NOMO-1 (cell line): ENCODE data around the gene TMED10.
"Not testable (repeated sequence)": the region's sequence is repeated elsewhere in the genome, so short reads cannot be mapped to it uniquely, and the experiment has no call there.

ENCODE experiments used
- DNase-seq, 2 experiments: peaks; one replicate each; lab custom pipeline; 2025; ENCODE audit not compliant: unreplicated experiment in 2 of 2; lab: John Stamatoyannopoulos, UW

The TMED10 gene

DNA sequence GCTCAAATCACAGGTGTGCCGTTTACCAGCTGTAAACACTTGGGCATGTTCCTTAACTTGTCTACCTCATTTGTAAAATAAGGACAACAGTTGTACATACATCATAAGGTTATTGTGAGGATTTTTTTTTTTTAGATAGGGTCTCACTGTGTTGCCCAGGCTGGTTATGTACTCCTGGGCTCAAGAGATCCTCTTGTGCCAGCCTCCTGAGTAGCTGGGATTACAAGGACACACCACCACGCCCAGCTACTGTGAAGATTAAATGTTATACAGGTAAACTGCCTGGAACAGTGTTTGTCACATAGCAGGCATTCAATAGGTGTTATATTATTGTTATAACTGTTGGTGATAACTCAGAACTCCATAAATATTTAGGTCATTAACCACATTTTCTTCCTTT, 12.7 kb downstream of the TMED10 start:
- no peak for DNase-seq

- no peak for DNase-seq
These were observed 13.8 kb downstream of the TMED10 start for GRCh38 chr14:75162631-75163030.

GRCh38 chr14:75158843-75159614, 17.4 kb downstream of the TMED10 start:
- DNase-seq = peak in 1 of 2 experiments; percentile 67

DNA sequence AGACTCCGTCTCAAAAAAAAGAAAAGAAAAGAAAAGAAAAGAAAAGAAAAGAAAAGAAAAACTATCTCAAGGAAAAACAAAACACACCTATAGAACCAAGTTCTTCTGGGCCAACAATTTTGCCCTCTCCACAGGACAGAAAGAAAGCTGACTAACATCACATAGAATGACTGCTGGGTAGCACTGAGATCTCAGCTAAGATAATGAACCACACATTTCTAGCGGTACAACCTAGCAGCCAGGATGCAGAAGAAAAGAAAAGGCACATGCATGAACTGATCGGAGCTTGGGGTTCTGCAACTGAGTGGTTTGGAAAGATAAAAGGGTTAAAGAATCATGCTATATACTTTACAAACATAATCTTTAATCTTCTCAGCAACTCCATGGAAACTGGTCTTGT, 19.5 kb downstream of the TMED10 start:
- no peak for DNase-seq

DNA sequence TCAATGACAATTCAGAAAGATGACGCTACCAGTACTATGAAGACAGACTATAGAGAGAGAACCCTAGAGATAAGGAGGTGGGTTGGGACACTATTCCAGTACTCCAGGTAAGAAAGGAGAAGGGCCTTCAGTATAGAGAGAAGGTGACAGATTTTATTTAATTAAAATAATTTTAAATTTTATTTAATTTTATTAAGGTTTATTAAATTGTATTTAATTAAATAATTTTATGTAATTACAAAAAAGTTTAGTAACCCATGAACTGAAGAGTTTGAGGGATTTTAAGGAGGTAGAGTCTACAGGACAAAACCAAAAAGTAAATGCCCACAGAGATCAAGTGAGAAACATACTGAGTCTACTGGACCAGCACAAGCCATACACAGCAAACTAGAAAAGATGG, 20.3 kb downstream of the TMED10 start:
- DNase-seq = no peak

DNA sequence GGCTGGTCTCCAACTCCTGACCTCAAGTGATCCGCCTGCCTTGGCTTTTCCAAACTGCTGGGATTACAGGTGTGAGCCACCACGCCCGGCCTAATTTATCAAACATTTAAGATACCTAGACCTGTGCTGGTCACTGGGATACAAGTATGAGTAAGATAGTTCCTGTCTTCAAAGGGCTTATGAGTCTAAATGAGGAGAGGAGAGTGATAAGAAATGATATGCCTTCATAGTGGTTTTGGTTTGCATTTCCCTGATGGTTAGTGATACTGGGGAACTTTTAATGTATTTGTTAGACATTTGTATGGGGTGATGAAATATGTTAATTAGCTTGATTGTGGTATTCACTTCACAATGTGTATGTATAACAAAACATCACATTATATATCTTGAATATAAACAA, 21.2 kb downstream of the TMED10 start:
- DNase-seq = no peak

- no peak for DNase-seq
These were observed 23.1 kb downstream of the TMED10 start for GRCh38 chr14:75153295-75153694.

DNA sequence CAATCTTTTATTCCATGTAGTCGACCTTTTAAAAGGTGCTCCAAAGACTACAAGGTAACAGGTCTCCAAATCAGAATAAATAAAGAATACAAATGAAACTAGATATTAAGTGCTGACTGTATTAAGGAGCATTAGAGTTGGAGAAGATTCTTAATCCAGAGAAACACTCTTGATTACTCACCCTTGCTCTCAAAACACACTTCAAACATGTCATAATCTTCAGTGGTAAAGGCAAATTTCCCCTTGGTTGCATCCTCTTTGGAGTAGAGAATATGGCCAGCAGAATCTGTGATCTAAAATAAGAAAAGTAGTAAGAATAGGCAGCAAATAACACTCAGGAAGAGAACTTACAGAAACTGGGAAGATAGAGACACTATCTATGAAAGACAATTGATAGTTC, 24.6 kb downstream of the TMED10 start:
- no peak for DNase-seq

- not testable (repeated sequence) for DNase-seq
These were observed 25.8 kb downstream of the TMED10 start for GRCh38 chr14:75150637-75151036.

DNA sequence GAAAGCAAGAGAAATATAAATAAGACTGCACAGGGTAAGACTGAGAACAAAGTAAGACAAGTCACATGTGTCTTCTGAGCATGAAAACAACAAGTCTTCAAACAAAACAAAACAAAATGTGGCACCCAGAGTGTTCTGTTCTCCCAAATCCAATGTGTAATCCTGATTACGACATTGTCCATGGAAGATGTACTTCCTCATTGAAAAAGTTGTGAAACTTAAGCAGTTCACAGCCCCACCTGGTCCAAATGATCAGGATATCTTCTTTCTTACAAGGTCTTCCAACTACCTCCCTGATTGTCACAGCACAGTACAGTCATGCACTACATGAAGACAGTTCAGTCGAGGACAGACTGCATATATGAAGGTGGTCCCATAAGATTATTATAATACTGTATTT, 26.3 kb downstream of the TMED10 start:
- DNase-seq = no peak

DNA sequence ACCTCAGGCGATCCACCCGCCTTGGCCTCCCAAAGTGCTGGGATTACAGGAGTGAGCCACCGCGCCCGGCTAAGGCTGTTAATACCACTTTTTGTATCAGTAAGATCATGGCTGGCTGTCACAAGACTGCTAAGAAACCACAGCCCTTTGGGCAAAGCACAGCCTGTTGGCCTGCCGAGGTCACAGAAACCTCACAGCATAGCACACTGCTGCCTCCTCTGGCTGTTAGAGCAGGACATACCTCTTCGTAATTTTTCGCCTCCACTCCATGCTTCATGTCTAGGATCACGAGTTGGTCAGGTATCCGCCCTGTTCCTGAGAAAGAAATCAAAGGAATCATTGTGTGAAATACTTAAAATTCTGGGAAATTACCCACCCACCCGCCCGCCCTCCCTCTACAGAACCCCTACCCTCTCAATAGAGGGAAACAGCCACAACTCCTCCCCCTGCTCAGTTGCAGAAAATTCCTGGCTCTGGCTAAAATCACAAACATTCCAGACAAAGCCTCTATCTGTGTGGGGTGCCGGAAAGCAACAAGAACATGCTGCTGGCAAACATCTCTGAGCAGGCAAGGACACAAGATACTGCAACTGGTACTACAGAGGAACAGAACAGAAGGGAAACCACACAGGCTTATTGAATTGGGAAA, 28.9 kb downstream of the TMED10 start:
- DNase-seq = no peak

- DNase-seq = peak; percentile 36 to 78
These were observed 31.5 kb downstream of the TMED10 start for GRCh38 chr14:75144944-75145343.

GRCh38 chr14:75143761-75144527, 32.5 kb downstream of the TMED10 start:
- DNase-seq = no peak

DNA sequence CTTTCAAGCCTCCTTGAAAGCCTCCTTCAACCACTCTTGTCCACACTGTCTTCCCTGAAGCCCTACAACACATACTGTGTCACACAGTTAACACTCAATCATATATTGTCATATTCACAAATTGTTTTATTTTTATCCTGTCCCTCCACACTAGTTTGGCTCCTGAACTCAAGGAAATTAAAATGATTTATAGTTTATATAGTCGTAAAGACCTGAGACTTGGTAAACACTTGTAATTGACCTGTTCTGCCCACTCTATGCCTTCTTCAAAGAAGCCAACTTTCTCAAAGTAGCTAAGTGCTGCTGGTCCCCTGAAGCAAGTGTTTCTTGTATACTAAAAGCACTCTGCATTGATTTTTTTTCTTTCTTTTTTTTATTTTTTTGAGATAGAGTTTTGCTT, 33.9 kb downstream of the TMED10 start:
- no peak for DNase-seq

DNA sequence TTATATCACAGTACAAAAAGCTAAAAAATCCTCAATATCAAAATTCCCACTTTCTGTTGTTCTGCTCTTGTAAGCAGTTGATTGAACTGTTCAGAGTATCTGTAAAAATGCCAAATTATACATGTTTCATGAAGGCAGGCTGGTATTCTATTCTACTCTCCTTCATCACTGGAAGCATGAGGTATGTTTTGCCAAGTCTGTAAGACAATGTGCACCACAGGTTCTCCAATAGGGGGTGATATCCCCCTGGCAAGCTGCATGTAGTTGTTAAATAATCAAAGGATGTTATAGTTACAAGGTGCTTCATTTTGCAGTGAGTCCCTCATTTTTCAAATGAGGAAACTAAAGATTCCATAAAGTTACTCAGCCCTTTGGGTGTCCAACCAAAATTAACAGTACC, 34.4 kb downstream of the TMED10 start:
- peak in 1 of 2 experiments; percentile 17 for DNase-seq

- DNase-seq = peak in 1 of 2 experiments; percentile 24
These were observed 35.4 kb downstream of the TMED10 start for GRCh38 chr14:75141062-75141461.

DNA sequence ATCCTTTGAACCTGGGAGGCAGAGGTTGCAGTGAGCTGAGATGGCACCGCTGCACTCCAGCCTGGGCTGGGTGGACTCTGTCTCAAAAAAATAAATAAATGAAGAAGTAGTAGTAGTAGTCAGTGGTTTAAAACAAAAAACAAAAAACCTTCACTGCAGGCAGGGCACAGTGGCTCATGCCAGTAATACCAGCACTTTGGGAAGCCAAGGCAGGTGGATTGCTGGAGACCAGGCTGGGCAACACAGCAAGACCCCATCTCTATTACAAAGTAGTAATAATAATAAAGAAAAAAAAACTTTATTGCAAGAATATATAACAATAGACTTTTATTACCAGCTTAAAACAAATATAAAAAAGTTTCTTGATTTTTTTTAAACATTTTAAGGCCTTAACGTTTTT, 35.8 kb downstream of the TMED10 start:
- DNase-seq = no peak

DNA sequence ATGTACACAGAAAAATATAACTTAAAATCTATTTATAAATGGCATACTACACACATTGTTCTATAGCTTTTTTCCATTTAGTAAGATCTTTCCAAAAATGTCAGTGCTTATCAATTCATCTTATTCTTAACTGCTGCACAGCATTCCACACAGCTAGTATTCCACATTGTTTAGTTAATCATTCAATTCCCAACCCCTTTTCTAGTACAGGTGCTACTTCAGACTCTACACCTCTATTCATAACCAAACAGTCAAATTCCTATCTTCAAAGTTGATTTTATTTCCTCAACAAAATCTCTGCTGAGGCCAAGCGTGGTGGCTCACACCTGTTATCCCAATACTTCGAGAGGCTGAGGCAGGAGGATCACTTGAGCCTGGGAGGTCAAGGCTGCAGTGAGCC, 37.2 kb downstream of the TMED10 start:
- DNase-seq = no peak

DNA sequence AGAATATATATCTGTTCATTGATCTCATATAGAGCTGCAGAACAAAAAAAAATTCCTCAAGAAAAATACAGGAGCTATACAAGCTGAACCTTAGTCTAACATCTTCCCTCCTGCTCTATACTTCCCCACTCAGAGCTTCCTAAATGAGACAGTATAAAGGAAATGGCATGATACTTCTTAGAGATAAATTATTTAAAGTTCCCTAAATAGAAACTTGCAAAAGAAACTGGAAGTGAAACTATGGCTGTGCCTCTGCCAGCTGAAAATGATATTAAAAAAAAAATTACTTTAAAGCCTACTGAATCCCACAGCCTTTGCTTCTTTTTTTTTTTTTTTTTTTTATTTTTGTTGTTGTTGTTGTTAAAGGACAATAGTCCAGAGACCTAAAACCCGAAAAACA, 37.9 kb downstream of the TMED10 start:
- DNase-seq = peak; percentile 67 to 91

- no peak for DNase-seq
These were observed 41.8 kb downstream of the TMED10 start for GRCh38 chr14:75134644-75135043.

DNA sequence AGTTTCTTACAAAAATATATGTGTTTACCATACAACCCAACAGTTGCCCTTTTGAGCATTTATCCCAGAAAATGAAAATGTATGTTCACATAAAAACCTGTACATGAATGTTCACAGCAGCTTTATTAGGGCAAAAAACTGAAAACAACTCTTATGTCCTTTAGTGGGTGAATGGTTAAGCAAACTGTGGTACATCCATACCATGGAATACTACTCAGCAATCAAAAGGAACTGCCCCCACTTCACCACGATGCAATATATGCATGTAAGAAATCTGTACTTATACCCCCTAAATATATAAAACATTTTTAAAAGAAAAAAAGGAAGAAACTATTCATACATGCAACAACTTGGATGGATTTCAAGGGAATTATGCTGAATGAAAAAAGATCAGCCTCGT, 42.8 kb downstream of the TMED10 start:
- no peak for DNase-seq
